Raji (cell line): Measurements from ENCODE around the gene STK32C.

ENCODE experiments used
- POLR2A ChIP-seq: IDR thresholded peaks from 2 replicates; pipeline ENCODE4 v1.6.1; 2011; ENCODE audit warnings: low read depth, low read length, control low read depth; ENCODE audit not compliant: insufficient read depth

STK32C gene

DNA sequence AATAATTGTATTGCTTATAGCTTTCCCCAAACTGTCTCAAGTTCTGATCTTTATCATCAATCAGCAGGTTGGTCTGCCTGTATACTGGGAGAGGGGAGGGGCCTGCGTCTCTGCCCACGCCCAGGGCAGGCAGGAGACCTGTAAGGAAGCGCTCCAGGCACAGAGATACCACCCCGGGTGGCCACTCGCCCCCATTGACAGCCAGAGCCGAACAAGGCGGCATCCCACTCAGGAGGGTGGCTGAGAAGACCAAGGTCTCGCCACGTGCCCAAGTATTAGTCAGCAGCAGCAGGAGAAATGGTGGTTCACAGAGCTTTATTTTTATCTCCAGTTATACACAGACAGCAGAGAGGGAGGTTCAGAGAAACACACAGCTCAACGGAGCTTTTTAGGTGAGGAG is 7.2 kb downstream of the STK32C start:
- no peak for TF ChIP-seq POLR2A

DNA sequence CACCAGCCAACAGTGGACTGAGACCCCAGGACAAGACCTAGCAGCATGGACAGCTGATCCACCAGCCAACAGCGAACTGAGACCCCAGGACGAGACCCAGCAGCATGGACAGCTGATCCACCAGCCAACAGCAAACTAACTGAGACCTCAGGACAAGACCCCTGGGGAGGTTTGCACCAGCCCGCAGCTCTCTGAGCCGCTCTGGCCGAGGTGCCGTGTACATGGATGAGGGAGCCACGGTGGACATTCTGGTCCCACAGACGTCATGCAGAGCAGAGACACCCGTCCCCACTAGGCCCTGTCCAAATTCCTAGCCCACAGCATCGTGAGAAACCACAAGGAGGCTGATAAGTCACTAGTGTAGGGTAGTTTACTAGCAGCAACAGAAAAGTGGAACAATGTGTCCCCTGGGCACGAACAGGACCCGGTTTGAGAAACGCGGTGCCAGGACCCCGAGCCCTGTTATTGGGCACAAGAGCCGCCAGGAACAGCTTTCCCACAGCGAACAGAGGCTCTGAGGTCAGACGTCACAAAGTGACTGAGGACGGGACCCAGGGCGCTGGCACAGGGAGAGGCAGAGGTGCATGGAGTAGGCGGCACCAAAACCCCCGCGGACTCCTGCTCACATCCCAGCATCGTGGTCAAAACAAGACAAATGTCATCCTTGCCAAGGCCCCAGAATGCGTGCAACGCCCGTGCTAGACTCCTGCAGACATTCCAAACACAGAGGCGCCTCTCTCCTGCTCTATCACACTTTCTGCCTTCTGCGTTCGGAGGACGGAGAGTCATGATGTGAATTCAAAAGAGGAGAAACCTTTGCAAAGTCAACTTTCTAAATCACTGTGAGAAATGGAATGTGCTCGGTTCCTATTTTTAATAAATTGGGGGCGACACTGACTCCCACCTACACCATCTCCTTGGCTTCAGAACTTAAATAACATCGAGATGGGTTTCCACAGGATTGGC is 8.1 kb downstream of the STK32C start:
- TF ChIP-seq POLR2A = no peak

DNA sequence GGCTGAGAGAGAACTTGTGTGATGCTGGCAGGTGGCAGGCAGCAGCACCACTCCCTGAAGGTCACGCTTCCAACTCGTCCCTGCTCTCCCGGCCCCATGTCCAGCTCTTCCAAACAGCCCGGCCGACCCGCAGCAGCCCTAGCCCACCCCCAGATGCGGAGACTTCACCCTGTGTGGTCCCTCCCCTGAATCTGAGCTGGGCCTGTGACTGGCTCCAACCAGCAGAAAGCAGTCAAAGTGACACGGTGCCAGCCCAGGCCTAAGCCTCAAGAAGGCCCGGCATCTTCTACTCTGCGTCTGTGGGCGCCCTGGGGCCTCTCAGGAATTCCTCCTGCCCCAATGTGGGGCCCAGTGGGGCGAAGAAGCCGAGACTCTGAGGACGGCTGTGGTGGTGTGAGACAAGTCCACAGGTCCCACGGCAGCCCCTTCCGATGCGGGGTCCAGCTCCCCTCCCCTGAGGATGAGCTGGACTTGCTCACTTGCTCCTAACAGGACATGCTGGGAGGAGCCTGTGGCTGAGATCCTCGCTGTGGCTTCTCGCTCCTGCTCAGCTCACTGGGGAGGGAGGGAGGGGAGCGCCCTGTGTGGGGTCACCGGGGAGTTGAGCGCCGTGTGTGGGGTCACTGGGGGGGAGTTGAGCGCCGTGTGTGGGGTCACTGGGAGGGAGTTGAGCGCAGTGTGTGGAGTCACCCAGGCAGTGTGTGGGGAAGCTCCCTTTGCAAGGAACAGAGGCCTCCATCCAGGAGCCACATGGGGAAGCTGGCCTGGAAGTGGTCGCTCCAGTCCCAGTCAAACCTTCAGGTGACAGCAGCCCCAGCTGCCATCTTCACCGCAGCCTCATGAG is 9.5 kb downstream of the STK32C start:
- no peak for TF ChIP-seq POLR2A

DNA sequence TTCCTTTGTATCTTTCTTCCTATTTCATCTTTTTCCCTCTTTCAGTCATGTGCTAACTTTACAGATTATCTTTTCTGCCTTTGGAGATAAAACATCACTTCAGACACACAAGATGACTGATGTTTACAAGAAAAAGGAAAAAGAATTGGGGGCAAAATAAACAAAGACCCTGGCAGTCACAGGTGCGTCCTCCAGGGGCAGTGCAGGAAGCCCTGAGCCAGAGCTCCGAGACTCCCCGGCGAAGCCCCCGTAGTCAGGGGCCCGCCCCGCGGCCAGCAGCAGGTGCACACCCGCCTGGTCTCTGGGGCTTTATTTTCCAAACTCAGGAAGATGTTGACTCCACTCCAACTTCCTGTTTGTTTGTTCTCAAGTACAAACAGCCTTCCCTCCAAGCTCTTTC is 10.2 kb downstream of the STK32C start:
- TF ChIP-seq POLR2A = no peak

DNA sequence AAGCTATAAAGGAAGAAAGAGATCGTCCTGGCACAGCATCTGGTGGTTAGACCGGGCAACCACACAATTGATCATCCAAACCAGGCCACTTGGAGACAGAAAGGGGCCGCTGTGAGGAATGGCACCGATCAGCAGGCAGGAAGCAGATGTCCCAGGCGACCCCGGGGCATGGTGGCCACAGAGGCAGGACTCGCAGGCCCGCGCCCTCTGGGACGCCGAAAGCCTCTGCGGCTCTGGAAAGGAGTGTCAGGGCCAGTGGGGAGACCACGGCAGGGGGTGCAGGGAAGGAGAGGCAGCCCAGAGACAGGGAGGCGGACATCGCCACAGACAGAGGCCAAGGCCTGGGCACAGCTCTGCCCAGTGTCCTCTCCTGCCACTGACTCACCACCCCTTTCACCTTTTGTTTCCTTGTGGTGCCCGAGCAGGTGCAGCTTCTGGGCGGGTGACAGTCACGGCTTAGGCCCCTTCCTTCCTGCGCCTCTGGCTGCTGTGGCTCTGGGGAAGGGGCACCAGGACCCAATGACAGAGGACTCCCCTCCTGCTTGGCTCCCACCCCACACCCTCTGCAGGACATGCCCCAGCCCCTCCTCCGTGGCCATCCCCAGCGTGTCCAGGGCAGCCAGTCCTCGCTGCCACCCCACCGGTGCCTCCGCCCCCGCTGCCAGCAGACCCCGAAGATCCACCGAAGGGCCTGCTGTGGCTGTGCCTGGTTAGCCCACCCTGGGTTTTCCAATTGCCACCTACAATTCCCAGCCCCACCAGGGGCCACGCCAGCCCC is 10.9 kb downstream of the STK32C start:
- TF ChIP-seq POLR2A = no peak

DNA sequence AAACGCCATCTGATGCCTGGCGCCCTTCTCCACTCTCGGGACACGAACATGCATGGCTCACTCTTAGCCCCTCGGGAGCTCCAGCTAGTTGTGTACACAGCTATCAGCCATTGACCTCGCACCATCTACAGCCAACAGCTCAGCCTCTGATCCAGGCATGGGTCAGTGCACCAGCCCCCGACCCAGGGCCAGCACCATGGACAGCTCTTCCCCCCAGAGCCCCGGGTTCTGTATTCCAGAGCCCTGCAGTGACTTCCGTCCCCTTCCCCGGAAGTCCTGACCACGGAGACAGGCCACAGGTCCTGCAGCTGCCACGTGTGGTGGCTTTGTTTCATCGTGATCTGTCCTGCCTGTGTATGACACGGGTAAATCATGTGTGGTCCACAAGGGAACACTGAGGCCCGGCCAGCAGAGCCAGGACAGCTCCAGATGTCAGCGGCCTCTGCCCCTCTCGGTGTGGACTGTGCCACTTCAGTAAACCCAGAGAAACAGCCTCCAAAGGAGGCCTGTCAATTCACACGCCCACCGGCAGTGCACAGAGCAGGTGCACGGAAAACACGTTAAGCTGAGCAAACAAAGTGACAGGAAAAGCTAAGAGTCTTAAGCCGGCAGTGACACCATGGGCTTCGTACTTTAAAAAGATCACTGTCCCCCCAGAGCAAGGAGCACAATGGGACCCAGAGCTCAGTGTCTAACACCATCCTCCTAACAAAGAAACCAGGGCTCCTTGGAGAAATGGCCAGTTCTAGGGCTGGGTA is 13.0 kb downstream of the STK32C start:
- TF ChIP-seq POLR2A = no peak

DNA sequence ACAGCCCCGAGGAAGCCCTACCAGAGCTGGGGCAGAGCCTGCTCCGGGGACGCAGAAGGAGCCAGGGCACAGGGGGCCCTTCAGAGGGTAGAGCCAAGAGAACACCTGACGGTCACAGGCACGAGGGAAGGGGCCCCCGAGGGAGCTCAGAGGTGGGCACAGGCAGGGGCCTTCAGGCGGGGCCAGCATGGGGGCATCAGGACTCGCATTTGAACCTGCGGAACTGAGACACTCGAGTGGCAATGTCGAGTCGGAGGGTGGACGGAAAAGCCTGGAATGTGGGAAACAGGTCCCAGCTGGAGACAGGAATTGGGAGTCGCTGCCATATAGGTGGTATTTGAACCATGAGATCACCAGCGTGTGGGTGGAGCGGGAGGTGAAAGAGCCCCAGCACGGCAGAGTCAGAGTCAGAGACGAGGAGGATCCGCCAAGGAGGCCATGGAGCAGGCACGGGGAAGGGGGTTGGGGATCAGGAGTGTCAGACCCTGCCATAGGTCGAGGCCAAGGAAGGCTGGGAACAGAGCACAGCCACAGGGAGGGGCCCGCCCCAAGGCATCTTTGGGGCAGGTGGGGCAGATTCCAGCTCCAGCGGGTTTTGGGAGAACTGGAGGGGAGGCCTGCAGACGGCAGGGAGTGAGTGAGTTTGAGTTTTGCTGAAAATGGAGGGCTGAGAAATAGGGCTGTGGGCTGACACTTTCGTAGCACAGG is 13.8 kb downstream of the STK32C start:
- TF ChIP-seq POLR2A = no peak

DNA sequence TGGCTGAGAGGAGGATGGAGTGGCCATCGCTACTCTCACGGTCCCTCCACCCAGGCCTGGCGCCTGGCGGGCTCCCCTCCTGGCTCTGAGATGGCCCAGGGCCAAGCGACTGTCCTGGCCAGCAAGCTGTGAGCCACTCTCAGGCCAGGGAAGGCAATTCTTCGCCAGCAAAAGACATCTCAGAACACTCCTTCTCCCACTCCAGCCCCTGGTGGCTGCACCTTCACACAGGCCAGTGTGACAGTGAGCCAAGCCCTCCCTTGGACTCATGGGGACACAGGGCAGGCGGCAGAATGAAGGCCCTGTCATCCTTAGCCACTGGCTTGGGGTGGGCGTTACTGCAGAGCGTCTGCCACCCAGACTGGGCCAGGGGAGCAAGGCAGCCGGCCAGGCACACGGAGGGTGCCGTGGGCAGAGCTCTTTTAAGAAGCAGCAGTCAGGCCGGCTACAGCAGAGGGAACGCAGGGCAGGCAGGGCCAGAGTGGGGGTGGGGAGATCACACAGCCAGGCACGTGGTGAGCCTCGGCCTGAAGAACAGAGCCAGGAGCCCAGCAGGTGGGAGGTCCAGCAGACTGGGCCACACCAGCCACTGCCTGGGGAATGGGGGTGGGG is 14.4 kb downstream of the STK32C start:
- no peak for TF ChIP-seq POLR2A

DNA sequence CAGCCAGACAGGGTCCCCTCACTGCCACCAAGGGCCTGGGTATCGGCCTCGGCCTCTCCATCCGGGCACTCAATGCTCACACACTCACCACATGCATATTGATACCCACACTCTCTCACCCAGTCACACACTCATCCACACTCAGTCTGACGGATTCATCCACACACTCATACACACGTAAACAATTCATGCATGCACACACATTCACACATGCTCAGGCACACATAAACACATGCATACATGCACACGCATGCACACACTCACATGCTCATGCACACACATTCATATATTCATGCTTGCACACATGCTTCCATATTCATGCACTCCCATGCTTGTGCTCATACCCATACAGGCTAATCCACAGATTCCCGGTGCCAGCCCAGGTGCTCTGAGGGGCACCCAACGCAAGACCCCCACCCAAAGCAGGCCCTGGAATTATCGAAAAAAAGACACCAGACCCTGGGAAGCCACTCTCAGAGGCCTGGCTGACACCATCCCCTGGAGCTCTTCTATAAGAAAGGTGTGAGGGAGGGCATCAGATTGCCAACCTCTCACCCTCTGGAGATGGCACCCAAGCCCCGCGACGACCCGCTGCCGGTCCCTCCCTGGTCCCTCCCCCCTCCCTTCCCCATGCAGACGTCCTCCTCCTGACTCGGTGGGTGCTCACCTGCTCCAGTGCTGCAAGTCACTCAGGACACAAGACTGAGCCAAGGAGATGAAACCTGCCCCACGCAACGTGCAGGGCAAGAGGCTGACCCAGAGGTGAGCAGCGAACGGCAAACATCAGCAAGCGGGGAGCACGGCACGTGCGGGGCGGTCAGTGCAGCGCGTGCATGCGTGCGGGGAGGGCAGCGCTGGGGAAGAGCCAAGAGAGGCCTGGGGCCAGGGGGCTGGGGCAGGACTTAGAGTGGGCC is 15.2 kb downstream of the STK32C start:
- TF ChIP-seq POLR2A = no peak

DNA sequence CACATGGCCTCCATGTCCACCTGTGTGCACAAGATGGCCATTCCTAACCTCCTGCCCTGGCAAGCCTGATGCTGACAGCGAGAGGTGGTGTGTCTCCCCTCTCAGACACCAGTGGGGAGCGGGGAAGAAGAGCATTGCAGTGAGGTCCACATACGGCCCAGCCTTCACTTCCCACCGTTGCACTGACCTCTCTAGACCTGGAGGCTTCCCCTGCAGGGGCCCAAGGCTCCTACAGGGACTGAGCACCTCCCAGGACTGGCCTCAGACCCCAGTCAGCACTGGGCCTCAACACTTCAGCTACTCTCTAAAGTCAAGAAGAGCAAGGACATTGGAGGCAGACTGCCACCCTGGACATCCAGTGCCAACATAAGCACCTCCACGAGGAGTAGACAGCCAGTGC is 15.9 kb downstream of the STK32C start:
- no peak for TF ChIP-seq POLR2A

DNA sequence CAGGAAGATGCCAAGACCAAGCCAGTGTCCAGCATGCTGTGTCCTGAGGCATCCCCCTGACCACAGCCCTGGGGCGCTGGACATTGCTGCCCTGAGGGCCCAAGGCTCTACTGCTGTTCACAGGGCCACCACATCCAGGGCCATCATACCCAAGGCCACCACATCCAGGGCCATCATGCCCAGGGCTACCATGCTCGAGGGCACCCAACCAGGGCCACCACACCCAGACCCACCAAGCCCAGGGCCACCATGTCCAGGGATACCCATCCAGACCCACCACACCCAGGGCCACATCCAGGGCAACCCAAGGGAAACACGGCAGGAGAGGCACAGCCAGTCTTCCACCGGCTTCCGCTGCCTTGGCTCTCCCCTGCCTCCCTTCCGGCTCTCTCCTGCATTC is 17.1 kb downstream of the STK32C start:
- no peak for TF ChIP-seq POLR2A

DNA sequence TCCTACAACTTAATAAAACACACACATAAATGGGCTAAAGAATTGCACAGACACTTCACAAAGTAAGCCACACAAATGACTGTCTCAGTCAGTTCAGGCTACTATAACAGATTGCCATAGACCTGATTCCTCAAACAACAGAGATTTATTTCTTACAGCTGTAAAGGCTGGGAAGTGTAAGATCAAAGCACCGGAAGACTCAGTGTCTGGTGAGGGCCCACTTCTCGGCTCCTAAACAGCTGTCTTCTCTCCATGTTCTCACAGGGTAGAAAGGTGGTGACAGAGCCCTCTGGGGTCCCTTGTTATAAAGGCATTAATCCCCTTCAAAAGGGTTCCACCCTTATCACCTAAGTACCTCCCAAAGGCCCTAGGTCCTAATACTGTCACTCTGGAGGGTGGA is 18.3 kb downstream of the STK32C start:
- TF ChIP-seq POLR2A = no peak
